ENCODE data around the gene RMND1. TPM values are rescaled to one million over a fixed set of nuclear protein-coding genes. Genes with fewer than 3 reads are reported as not detected.
A peak's percentile ranks its signal among the peaks of the same experiment; 100 is the strongest.

The RMND1 gene
- total and polyA plus RNA-seq, 9 of the 15 experiments (the other 6 are each of a cell fraction or from before 2014, with no cell fraction given): 26.9 to 47.8 (median 36.2) TPM

DNA sequence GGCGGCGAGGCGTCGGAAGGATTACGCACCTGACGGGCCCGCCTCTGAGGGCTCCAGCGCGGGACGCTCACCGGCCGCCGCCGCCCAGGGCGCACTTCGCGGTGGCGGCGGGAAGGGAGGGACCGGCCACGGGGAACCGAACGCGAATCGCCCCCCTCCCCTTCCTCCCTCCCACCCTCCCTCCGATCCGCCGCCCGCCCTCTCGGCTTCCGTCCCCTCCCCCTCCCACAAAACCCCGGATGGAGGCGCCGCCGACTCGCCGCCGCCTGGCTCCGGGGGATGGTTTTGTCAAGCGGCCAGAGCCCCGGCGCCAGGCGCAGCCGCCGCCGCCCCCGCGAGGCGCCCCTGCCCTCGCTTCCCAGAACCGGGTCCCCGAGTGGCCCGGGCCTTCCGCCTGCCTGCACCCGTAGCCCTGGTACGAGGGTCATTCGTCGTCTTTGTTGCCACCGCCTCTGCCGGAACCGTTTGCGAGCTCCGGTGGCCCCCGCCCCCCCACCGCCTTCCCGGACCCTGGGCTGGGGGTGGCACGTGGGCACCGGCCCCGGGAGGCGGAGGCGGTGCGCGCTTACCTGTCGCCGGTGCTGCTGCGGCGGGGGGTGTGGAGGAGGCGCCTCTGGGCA is 61.0 kb downstream of the RMND1 start (continued):
- TF ChIP-seq ZNF165 (CRISPR knock-in tag; IDR thresholded peaks at IDR 0.05; ENCODE audit: borderline replicate concordance) (no peak), JUNB (CRISPR knock-in tag; conservative IDR thresholded peaks at IDR 0.05) (no peak), SMC3 (conservative IDR thresholded peaks at IDR 0.05; ENCODE audit: insufficient read depth, low read depth, low read length) (no peak), TEAD2 (tag; IDR thresholded peaks at IDR 0.05) (no peak), ZHX1 (conservative IDR thresholded peaks at IDR 0.05; ENCODE audit: low read length) (no peak), NR3C1 (CRISPR knock-in tag; IDR thresholded peaks at IDR 0.05) (0 out of 2 replicates have a peak, but pooled peaks have one; percentile 35), CEBPG (CRISPR knock-in tag; IDR thresholded peaks at IDR 0.05) (no peak), CEBPG (tag; conservative IDR thresholded peaks at IDR 0.05 in 1 of 2, IDR thresholded peaks at IDR 0.05 in 1 of 2) (no peak), BRD4 (IDR thresholded peaks at IDR 0.05) (peak; percentile 84), CREB1 (IDR thresholded peaks at IDR 0.05) (no peak; the same call in 1 of the 2 replicates), CREB1 (CRISPR knock-in tag; IDR thresholded peaks at IDR 0.05) (no peak), ARID1B (IDR thresholded peaks at IDR 0.05) (no peak), ZNF609 (CRISPR knock-in tag; IDR thresholded peaks at IDR 0.05; ENCODE audit: borderline replicate concordance) (no peak), TSC22D4 (tag; IDR thresholded peaks at IDR 0.05) (no peak), DMBX1 (CRISPR knock-in tag; IDR thresholded peaks at IDR 0.05; ENCODE audit: borderline replicate concordance) (peak; percentile 42; the same call in 1 of the 2 replicates), SMAD2 (IDR thresholded peaks at IDR 0.05; ENCODE audit: low read depth, low read length) (no peak), NR1H2 (CRISPR knock-in tag; IDR thresholded peaks at IDR 0.05) (peak; percentile 65; the same call in 1 of the 2 replicates), ZSCAN32 (CRISPR knock-in tag; IDR thresholded peaks at IDR 0.05) (peak; percentile 47; the same call in 1 of the 2 replicates)
- TF ChIP-seq, protein P1, sequence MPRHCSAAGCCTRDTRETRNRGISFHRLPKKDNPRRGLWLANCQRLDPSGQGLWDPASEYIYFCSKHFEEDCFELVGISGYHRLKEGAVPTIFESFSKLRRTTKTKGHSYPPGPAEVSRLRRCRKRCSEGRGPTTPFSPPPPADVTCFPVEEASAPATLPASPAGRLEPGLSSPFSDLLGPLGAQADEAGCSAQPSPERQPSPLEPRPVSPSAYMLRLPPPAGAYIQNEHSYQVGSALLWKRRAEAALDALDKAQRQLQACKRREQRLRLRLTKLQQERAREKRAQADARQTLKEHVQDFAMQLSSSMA (CRISPR knock-in tag; IDR thresholded peaks at IDR 0.05): peak; percentile 53; the same call in 1 of the 2 replicates
- TF ChIP-seq, protein P2, sequence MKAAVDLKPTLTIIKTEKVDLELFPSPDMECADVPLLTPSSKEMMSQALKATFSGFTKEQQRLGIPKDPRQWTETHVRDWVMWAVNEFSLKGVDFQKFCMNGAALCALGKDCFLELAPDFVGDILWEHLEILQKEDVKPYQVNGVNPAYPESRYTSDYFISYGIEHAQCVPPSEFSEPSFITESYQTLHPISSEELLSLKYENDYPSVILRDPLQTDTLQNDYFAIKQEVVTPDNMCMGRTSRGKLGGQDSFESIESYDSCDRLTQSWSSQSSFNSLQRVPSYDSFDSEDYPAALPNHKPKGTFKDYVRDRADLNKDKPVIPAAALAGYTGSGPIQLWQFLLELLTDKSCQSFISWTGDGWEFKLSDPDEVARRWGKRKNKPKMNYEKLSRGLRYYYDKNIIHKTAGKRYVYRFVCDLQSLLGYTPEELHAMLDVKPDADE (conservative IDR thresholded peaks at IDR 0.05; ENCODE audit: control insufficient read depth, low read depth, low read length): no peak; the same call in 1 of the 2 replicates

Data from K562 (cell line).